GM18508 (cell line): Measurements from ENCODE around the gene DYNC1LI1.

Source experiments
- ATAC-seq: cut with Tn5 transposase; IDR thresholded peaks from one replicate; pipeline ENCODE4 v1.9.1; 2021; ENCODE audit warnings: moderate number of reproducible peaks; ENCODE audit not compliant: insufficient read depth, unreplicated experiment

The DYNC1LI1 gene

GRCh38 chr3:32570421-32571191, at the start of gene DYNC1LI1:
Gene DYNC1LI1 (minus strand): TSS chr3:32570858. CDS start chr3:32570770, 88 bp downstream.
- peak; percentile 72 for ATAC-seq

GRCh38 chr3:32619395-32619794, 48.7 kb upstream of the DYNC1LI1 start:
- no peak for ATAC-seq

- ATAC-seq, result no peak
These were observed 45.8 kb upstream of the DYNC1LI1 start for GRCh38 chr3:32616267-32616962.

- ATAC-seq, result no peak
These were observed 44.3 kb upstream of the DYNC1LI1 start for GRCh38 chr3:32614956-32615355.

DNA sequence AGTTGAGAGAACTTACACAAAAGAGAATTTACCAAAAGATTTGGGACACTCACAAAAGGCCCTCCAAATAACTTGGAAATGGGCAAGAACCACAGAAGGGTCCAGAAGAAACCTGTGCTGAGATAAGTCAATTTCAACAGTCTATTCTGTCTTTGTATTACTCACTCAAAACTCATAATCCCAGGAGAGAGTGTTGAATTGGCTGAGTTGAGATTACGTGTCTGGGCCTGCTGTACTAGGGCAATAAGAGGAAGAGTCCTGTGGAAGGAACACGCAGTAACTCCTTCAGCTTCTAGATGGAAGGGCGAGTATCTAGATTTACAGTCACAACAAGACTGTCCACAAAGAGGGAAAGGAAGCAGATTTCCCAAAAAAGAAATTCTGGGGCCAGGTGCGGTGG, 42.5 kb upstream of the DYNC1LI1 start:
- no peak for ATAC-seq

DNA sequence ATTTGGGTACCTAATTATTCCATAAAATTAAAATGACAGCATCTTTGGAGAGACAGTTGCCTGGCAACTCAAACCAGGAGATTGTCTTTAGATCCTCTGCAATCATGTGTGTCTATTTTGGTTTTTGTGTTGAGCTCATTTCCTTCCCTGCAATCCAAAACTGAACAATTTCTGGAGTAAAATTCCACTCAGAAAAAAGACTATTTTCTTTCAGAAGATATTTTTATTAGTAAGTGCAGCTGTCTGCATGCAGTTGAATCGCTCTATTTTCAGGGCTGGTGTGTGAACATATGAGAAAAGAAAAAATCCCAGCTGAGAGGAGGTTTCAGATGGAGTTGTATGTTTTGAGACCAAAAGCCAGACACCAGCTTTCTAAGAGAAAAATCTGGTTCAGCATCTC, 41.9 kb upstream of the DYNC1LI1 start:
- no peak for ATAC-seq

DNA sequence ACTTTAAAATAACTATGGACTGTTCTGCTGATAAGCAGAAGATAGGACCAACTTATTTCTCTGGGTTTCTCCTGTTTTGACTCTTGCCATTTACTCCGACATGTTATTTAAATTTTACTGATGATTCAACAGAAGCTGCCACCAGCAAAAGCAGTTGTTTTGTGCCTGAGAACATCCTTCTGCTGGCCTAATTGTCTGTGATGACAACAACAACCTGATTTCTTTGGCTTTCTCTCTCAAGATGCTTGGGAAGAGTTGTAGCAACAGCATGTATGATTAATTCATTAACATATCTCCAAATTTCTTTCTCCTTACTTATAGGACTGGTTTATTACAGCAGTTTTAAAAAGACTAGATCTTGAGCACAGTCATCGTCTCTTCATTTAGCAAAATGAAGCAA, 36.9 kb upstream of the DYNC1LI1 start:
- ATAC-seq, result no peak

GRCh38 chr3:32606960-32607359, 36.3 kb upstream of the DYNC1LI1 start:
- ATAC-seq, result no peak

GRCh38 chr3:32606277-32606676, 35.6 kb upstream of the DYNC1LI1 start:
- no peak for ATAC-seq

DNA sequence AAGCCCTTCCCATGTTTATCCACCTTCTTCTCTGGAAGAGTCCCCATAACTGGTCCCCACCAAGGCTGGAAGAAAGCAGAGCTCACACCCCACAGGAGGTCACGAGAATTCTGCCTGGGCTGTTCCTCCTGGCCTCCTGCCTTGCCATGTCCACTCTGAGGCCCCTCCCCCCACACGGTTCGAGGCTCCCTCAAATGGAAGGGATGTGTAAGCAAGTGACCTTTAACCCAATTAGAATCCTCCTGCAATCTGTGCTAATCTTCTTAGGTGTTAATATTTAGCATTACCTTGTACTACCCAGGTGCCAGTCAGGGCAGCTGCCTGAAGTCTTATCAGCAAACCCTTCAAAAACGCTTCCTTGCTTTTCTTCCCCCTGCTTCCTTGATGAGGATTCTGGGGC, 32.4 kb upstream of the DYNC1LI1 start:
- ATAC-seq, result no peak

DNA sequence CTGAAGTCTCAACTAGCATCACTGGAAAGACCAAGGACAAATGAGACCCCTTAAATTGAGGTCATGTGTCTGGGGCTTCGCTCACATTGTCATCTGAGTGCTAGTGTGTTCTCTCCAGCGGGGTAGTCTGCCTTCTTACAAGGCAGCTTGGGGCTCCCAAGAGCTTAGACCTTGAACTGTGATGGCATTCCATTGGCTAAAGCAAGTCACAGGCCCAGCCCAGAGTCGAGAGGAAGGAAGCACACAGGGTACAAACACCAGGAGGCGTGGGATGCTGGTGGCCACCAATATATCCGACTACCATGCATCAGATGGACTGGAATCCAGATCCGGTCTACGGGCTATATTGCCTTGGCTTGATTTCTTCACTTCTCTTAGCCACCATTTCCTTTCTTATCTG, 31.5 kb upstream of the DYNC1LI1 start:
- ATAC-seq, result no peak

GRCh38 chr3:32601722-32602121, 31.1 kb upstream of the DYNC1LI1 start:
- no peak for ATAC-seq

DNA sequence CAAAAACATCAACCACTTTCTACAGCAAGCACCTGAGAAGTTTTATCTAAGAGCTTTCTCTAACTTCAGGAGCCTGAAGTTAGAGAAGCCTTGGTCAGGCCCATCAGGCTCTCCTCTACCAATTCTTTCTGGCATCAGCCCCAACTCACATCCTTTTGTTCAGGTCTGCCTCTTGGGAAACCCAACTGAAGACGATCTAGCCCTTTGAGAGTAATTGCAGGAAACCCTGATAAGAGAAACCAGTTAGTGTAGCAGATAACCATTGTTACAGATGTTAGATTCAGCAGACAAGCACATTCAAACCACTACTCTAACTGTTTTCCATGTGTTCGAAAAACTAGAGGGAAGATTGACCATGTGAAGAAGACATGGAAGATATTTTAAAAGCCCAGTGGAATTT, 27.0 kb upstream of the DYNC1LI1 start:
- no peak for ATAC-seq

DNA sequence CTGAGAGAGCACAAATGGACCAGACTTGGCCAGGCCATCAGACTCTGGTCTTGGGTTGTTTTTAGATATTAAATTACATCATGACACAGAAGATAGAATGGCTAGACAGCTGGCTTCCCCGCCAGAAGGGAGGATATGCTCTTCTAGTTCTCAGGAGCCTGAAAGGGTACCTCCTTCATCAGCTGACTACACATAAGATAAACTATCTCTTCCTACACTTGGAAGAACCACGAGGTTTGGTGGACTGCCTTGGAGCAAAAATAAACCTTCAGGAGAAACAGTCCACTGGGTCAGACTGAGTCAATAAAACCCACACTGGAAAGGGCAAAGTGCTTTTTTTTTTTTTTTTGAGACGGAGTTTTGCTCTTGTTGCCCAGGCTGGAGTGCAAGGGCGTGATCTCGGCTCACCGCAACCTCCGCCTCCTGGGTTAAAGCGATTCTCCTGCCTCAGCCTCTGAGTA, 26.3 kb upstream of the DYNC1LI1 start:
- no peak for ATAC-seq

GRCh38 chr3:32596282-32596908, 25.7 kb upstream of the DYNC1LI1 start:
- no peak for ATAC-seq

GRCh38 chr3:32595323-32595722, 24.7 kb upstream of the DYNC1LI1 start:
- no peak for ATAC-seq

GRCh38 chr3:32593903-32594525, 23.4 kb upstream of the DYNC1LI1 start:
- no peak for ATAC-seq

GRCh38 chr3:32592696-32593353, 22.2 kb upstream of the DYNC1LI1 start:
- ATAC-seq, result no peak

DNA sequence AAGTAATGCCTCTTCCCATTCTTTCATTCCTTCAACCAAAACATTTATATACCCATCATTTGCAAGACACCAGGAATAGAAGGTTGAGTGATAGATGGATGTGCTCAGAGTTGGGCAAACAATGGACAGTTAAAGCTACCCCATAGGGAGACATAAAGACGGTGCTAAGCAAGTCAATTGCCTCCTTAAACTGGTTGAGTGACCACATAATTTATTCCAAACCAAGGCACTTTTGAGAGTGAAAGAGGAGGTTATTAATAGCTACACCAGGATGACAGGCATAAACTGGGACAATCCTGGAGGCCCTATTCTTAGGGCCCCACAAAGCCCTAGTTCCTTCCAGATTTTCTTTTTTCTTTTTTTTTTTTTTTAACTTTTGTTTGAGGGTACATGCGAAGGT, 21.4 kb upstream of the DYNC1LI1 start:
- ATAC-seq, result no peak

DNA sequence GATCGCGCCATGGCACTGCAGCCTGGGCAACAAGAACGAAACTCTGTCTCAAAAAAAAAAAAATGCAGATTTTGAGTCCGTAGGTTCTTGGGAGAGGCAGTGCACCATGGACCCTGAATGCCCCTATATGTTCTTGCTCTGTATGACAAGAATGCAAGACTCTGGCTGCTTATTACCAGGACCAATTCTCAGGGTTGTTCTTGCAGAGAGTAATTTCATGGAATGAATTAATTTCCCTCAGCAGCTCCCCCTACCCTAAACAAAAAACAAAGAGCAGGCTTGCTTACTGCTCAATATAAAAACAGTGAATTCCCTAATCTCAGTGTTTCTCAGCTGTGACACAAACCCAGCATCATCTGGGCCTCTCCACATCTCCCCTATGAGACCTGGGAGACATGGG, 20.5 kb upstream of the DYNC1LI1 start:
- ATAC-seq, result no peak
